ENCODE measurements around the gene KCNH2. TPM values are rescaled to one million over a fixed set of nuclear protein-coding genes. Genes with fewer than 3 reads are reported as not detected.

Gene KCNH2
- total and polyA plus RNA-seq, 4 donors = 0.43 to 2.0 (median 1.3) TPM

- ATAC-seq (ENCODE audit: insufficient read depth, low FRiP score) = no peak
- Histone ChIP-seq H3K9ac (ENCODE audit: insufficient read depth in 1 of 2, low read length in 2 of 2) (no peak overlapping the region), H3K9me3 (ENCODE audit: control insufficient read depth in 4 of 4, insufficient read depth in 3 of 4, low read length in 3 of 4) (peaks cover 0 to 1% (median 0%) of the 10 kb centered on the region in 4 donors), H3K4me1 (ENCODE audit: control insufficient read depth in 5 of 5, insufficient read depth in 5 of 5, low read length in 5 of 5) (peaks cover 0 to 8% (median 0%) of the 10 kb centered on the region in 5 donors), H3K27ac (ENCODE audit: low read depth in 1 of 2, low read length in 1 of 2) (no peak overlapping the region), H3K4me3 (no peak overlapping the region), H3K27me3 (ENCODE audit: control insufficient read depth in 3 of 3, insufficient read depth in 3 of 3, low read length in 2 of 3) (peaks cover 0 to 4% (median 3%) of the 10 kb centered on the region in 3 donors), H3K36me3 (ENCODE audit: control insufficient read depth in 4 of 4, insufficient read depth in 4 of 4, low read length in 4 of 4) (no peaks in the 10 kb centered on the region)
- TF ChIP-seq CTCF (IDR thresholded peaks at IDR 0.05; ENCODE audit: control extremely low read depth, extremely low read depth) = no peak
- DNase-seq = no peak
- WGBS, 2 donors = 73 to 85% methylated on average over 1 of the region's 1 CpG
Observed at GRCh38 chr7:150923802-150924201, 54.3 kb downstream of the KCNH2 start.

DNA sequence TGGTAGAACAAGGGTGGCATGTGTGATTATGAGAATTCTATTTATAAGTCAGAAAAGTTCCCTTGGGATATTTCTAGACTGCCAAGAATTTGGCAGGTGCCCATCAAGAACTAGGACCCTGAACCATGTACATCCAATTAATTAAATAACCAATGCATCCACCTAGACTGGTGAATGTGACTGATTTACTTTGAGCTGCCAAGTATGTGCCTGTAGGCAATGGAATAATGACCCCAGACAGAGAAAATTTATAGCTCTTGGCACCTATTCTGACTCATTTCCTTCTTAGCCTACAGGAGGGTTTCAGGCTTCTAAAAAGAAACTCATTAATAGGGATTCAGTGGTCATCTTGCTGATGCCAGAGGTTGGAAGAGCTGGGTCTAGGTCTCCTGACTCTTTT lies 54.9 kb downstream of the KCNH2 start:
- peaks cover 0 to 4% (median 3%) of the 10 kb centered on the region in 3 donors for H3K27me3 ChIP-seq (ENCODE audit: control insufficient read depth in 3 of 3, insufficient read depth in 3 of 3, low read length in 2 of 3)
- DNase-seq = no peak
- peaks cover 0 to 1% (median 0%) of the 10 kb centered on the region in 4 donors for H3K9me3 ChIP-seq (ENCODE audit: control insufficient read depth in 4 of 4, insufficient read depth in 3 of 4, low read length in 3 of 4)
- H3K36me3 ChIP-seq (ENCODE audit: control insufficient read depth in 4 of 4, insufficient read depth in 4 of 4, low read length in 4 of 4) = no peaks in the 10 kb centered on the region
- H3K4me3 ChIP-seq = no peak overlapping the region
- H3K9ac ChIP-seq (ENCODE audit: insufficient read depth in 1 of 2, low read length in 2 of 2) = no peak overlapping the region
- no peak for ATAC-seq (ENCODE audit: insufficient read depth, low FRiP score)
- peaks cover 0 to 8% (median 0%) of the 10 kb centered on the region in 5 donors for H3K4me1 ChIP-seq (ENCODE audit: control insufficient read depth in 5 of 5, insufficient read depth in 5 of 5, low read length in 5 of 5)
- no peak overlapping the region for H3K27ac ChIP-seq (ENCODE audit: low read depth in 1 of 2, low read length in 1 of 2)
- no peak for TF ChIP-seq CTCF (IDR thresholded peaks at IDR 0.05; ENCODE audit: control extremely low read depth, extremely low read depth)

- 86 to 90% methylated on average over 10 of the region's 10 CpGs for WGBS, 2 donors
Observed at GRCh38 chr7:150919160-150919559, 59.0 kb downstream of the KCNH2 start.

More at GRCh38 chr7:150919160-150919559, 59.0 kb downstream of the KCNH2 start:
- Histone ChIP-seq H3K4me1 (ENCODE audit: control insufficient read depth in 5 of 5, insufficient read depth in 5 of 5, low read length in 5 of 5) (peaks cover 0 to 8% (median 0%) of the 10 kb centered on the region in 5 donors), H3K27ac (ENCODE audit: low read depth in 1 of 2, low read length in 1 of 2) (no peak overlapping the region), H3K36me3 (ENCODE audit: control insufficient read depth in 4 of 4, insufficient read depth in 4 of 4, low read length in 4 of 4) (no peaks in the 10 kb centered on the region), H3K4me3 (no peak overlapping the region), H3K9me3 (ENCODE audit: control insufficient read depth in 4 of 4, insufficient read depth in 3 of 4, low read length in 3 of 4) (peaks cover 0 to 1% (median 0%) of the 10 kb centered on the region in 4 donors), H3K27me3 (ENCODE audit: control insufficient read depth in 3 of 3, insufficient read depth in 3 of 3, low read length in 2 of 3) (peaks cover 0 to 10% (median 3%) of the 10 kb centered on the region in 3 donors), H3K9ac (ENCODE audit: insufficient read depth in 1 of 2, low read length in 2 of 2) (no peak overlapping the region)
- TF ChIP-seq CTCF (IDR thresholded peaks at IDR 0.05; ENCODE audit: control extremely low read depth, extremely low read depth) = no peak
- DNase-seq (no peak), ATAC-seq (ENCODE audit: insufficient read depth, low FRiP score) (no peak)

Measured in lung (tissue), 12 donors.